BJ (cell line): ENCODE measurements around the gene FBXO3. TPM values are rescaled to one million over a fixed set of nuclear protein-coding genes. Genes with fewer than 3 reads are reported as not detected.

Experiments used
- CTCF ChIA-PET: fragments of 350-600 bp; formaldehyde crosslinking; extraction: SDS; loops from one replicate; lab custom pipeline; 2021; ENCODE audit warnings: antibody characterized with exemption, inconsistent platforms; lab: Yijun Ruan, JAX
- POLR2A ChIA-PET: fragments of 300-600 bp; sonication (Branson Sonifier 250); formaldehyde crosslinking; extraction: SDS; loops from one replicate; lab custom pipeline; 2021; ENCODE audit warnings: antibody characterized with exemption; lab: Charles Lee
- DNase-seq: peaks from one replicate; pipeline ENCODE4 v3.0.0-alpha.2; 2011; ENCODE audit warnings: low read depth
- H3K27me3 ChIP-seq: 2 replicates; pipeline ENCODE4 v1.6.0; 2011; ENCODE audit warnings: low read length; ENCODE audit not compliant: control insufficient read depth, insufficient read depth
- H3K36me3 ChIP-seq: 2 replicates; pipeline ENCODE4 v1.5.1; 2011; ENCODE audit warnings: low read length; ENCODE audit not compliant: control insufficient read depth, insufficient read depth
- H3K4me3 ChIP-seq: 2 replicates; pipeline ENCODE4 v1.5.1; 2011; ENCODE audit warnings: low read depth, mild to moderate bottlenecking, control low read depth, low read length
- polyA plus RNA-seq: library from polyadenylated mRNA; depleted of rRNA; stranded (reverse); fragments of >200 nt; gene quantifications from 2 replicates; pipeline ENCODE4 v1.2.3, GENCODE V29; 2011
- TF ChIP-seq, protein P1 (sequence below): IDR thresholded peaks from 2 replicates; pipeline ENCODE4 v1.5.1; 2011; ENCODE audit warnings: low read depth, mild to moderate bottlenecking, control low read depth, inconsistent platforms, low read length, moderate library complexity; ENCODE audit not compliant: insufficient read depth

FBXO3 gene
- polyA plus RNA-seq, 1 experiment: 22.8 TPM

DNA sequence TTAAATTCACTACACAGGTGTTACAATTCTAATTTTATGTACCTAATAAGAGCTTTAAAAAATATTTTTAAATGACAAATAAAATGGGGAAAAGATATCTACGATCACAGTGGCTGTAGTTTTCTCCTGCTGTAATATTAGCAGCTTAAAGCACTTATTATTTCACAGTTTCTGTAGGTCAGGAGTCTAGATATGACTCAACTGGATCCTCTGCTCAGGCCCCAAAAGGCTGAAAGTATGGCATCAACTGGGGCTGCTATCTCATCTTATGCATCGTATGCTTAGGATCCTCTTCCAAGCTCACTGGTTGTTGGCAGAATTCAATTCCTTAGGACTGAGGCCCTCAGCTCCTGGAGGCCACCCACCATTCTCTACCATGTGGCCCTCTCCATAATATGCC is 12.8 kb downstream of the FBXO3 start:
- DNase-seq: no peak
- no peaks in the 10 kb centered on the region for H3K27me3 ChIP-seq
- CTCF ChIA-PET: no interaction called here
- TF ChIP-seq, protein P1, sequence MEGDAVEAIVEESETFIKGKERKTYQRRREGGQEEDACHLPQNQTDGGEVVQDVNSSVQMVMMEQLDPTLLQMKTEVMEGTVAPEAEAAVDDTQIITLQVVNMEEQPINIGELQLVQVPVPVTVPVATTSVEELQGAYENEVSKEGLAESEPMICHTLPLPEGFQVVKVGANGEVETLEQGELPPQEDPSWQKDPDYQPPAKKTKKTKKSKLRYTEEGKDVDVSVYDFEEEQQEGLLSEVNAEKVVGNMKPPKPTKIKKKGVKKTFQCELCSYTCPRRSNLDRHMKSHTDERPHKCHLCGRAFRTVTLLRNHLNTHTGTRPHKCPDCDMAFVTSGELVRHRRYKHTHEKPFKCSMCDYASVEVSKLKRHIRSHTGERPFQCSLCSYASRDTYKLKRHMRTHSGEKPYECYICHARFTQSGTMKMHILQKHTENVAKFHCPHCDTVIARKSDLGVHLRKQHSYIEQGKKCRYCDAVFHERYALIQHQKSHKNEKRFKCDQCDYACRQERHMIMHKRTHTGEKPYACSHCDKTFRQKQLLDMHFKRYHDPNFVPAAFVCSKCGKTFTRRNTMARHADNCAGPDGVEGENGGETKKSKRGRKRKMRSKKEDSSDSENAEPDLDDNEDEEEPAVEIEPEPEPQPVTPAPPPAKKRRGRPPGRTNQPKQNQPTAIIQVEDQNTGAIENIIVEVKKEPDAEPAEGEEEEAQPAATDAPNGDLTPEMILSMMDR: no peak
- H3K36me3 ChIP-seq: peaks cover 4% of the 10 kb centered on the region
- POLR2A ChIA-PET: no interaction called here
- H3K4me3 ChIP-seq: no peak overlapping the region

DNA sequence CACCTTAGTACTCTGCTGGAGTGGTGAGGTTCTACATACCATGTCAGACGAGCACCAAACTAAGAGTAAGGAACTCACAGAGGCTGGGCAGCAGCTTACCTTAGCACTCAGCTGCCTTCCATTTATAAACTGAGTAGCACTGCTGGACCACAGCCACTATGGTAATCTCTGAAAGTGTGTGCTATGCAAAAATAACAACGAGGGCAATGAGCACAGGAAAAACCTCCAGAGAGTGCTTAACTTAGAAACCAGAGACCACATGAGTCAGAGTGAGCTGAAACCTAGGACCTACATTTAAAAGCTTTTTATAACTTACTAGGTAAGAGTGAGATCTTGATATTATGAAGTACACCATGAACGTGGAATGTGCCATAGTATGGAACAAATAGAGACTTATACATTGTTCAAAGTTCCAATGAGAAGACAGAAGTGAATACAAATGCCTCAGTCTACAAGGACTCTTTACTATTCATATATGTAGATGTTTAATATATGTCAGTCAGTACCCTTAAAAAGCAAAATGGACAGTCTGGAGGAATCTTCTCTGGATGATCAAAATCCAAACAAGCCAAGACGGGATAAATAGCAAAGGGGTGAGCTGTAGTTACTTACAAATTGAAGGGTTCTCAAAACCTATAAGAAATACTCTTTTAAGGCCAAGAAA is 20.9 kb downstream of the FBXO3 start:
- Histone ChIP-seq H3K27me3 (no peaks in the 10 kb centered on the region), H3K4me3 (no peak overlapping the region), H3K36me3 (peaks cover 3% of the 10 kb centered on the region; the same call in 1 of the 2 replicates)
- ChIA-PET CTCF (interaction anchor here (1.3 to 3.3 kb wide), 2 partner anchors 10 to 11 kb away, joined by 6 to 18 read pairs; no protein-coding TSS in a partner anchor), POLR2A (no interaction called here)
- DNase-seq: no peak
- TF ChIP-seq, protein P1: no peak

DNA sequence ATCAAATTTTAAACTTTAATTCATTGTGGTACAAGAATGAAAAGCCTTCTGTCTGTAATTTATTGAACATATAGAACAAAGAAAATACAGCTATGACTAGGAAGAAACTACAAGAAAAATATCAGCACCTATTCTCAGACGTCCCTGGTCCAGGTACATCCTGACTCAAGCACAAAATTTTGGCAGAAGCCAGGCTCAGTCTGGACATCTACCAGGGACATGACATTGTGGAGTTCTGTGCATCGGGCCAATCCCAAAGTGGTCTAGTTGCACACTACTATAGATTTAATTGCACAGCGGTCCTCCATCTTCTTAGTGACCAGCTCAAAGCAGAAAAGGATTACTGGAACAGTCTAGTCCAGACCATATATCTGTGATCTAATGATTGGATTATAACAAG is 22.4 kb downstream of the FBXO3 start:
- CTCF ChIA-PET: interaction anchor here (1.8 kb wide), 1 partner anchor 9 kb away, joined by 5 read pairs; no protein-coding TSS in a partner anchor
- H3K36me3 ChIP-seq: peaks cover 3% of the 10 kb centered on the region; the same call in 1 of the 2 replicates
- POLR2A ChIA-PET: no interaction called here

DNA sequence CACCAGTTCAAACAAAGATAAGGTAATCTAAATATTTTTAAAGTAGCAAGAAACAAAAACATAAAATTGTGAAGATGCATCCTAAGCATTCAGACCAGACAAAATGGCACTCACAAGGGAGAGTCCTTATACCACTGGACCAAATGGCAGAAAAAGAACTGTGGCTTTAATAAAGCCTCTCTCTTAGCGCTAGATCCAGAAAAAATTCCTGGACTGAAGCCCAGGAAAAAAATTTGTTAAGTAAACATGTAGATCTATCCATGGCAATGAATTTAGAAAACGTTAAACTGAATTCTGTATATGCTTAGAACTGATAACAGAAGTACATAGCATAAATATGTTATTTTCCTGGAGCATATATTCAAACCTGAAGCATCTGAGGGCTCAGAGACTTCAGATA is 26.3 kb downstream of the FBXO3 start:
- peaks cover 4% of the 10 kb centered on the region for H3K36me3 ChIP-seq
- ChIA-PET CTCF (no interaction called here), POLR2A (no interaction called here)
- TF ChIP-seq, protein P1: no peak
- no peak for DNase-seq
- H3K27me3 ChIP-seq: no peaks in the 10 kb centered on the region
- H3K4me3 ChIP-seq: no peak overlapping the region

More for the DNA sequence above, 22.4 kb downstream of the FBXO3 start:
- TF ChIP-seq, protein P1: no peak
- H3K4me3 ChIP-seq: no peak overlapping the region
- DNase-seq: no peak
- no peaks in the 10 kb centered on the region for H3K27me3 ChIP-seq

DNA sequence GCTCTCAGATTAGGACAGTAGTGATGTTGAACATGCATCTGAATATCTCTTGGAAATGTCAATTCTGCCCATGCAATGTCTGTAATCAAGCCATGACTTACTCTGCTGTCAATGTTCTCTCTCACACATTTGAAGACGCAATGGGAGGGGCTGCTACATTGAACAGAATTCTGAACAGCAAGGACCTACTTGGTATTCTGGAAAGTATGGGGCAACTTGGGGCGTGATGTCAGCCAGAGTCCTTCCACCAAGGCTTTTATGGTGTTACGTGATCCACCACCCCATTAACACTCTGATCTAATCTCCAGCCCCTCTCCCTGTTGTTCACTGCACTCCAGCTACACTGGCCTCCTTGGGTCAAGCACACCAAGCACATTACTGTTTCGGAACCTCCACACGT is 31.0 kb downstream of the FBXO3 start:
- no peak for DNase-seq
- TF ChIP-seq, protein P1: no peak
- POLR2A ChIA-PET: no interaction called here
- CTCF ChIA-PET: interaction anchor here (0.7 to 3.1 kb wide), 18 partner anchors 11 to 576 kb away, joined by 3 to 18 read pairs (median 4); no protein-coding TSS in a partner anchor
- H3K27me3 ChIP-seq: no peaks in the 10 kb centered on the region
- no peak overlapping the region for H3K4me3 ChIP-seq
- H3K36me3 ChIP-seq: peaks cover 3% of the 10 kb centered on the region; the same call in 1 of the 2 replicates
